ENCODE results near the gene ZNF99.
"Not testable (repeated sequence)": the region's sequence is repeated elsewhere in the genome, so short reads cannot be mapped to it uniquely, and the experiment has no call there.

DNA sequence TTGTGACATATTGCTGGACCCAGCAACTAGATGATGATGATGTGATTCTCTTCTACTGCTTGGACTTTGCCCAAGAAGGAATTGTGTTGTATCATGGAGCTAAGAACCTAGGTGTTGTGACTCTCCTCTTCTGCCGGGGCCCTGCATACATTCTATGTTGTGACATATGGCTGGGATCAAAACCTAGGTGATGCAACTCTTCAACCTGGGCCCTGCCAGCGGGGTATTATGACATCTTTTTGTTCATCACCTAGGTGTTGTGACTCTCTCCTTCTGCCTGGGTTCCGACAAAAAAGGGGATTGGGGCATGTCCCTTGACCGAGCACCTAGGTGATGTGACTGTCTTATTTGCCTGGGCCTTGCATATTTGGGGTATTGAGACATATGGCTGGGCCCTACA is 55.7 kb downstream of the ZNF99 start:
- TF ChIP-seq, protein P1, sequence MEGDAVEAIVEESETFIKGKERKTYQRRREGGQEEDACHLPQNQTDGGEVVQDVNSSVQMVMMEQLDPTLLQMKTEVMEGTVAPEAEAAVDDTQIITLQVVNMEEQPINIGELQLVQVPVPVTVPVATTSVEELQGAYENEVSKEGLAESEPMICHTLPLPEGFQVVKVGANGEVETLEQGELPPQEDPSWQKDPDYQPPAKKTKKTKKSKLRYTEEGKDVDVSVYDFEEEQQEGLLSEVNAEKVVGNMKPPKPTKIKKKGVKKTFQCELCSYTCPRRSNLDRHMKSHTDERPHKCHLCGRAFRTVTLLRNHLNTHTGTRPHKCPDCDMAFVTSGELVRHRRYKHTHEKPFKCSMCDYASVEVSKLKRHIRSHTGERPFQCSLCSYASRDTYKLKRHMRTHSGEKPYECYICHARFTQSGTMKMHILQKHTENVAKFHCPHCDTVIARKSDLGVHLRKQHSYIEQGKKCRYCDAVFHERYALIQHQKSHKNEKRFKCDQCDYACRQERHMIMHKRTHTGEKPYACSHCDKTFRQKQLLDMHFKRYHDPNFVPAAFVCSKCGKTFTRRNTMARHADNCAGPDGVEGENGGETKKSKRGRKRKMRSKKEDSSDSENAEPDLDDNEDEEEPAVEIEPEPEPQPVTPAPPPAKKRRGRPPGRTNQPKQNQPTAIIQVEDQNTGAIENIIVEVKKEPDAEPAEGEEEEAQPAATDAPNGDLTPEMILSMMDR (IDR thresholded peaks at IDR 0.05): not testable (repeated sequence)
- not testable (repeated sequence) for TF ChIP-seq POLR2A (IDR thresholded peaks at IDR 0.05)

Measured in esophagus squamous epithelium (tissue), 4 donors.